ENCODE data around the gene ELL2. TPM values are rescaled to one million over a fixed set of nuclear protein-coding genes. Genes with fewer than 3 reads are reported as not detected.

ELL2 gene
- polyA plus RNA-seq, 1 experiment = 131 TPM

GRCh38 chr5:95939465-95939864 lies 22.2 kb downstream of the ELL2 start:
- Histone ChIP-seq H3K27me3 (ENCODE audit: control insufficient read depth, insufficient read depth, low read length) (no peaks in the 10 kb centered on the region), H3K9me3 (ENCODE audit: control insufficient read depth, insufficient read depth, low read length) (no peaks in the 10 kb centered on the region), H3K4me3 (ENCODE audit: low read depth, low read length) (no peak overlapping the region), H3K27ac (ENCODE audit: low read depth, low read length) (no peak overlapping the region)
- no peak for DNase-seq (ENCODE audit: low read depth, low spot score)
- CTCF ChIA-PET = no interaction called here
- no peak for TF ChIP-seq CTCF (IDR thresholded peaks at IDR 0.05; ENCODE audit: low read depth, low read length)
- POLR2A ChIA-PET = interaction anchor here (1.4 kb wide), 1 partner anchor 12 kb away, joined by 3 read pairs; no protein-coding TSS in a partner anchor

DNA sequence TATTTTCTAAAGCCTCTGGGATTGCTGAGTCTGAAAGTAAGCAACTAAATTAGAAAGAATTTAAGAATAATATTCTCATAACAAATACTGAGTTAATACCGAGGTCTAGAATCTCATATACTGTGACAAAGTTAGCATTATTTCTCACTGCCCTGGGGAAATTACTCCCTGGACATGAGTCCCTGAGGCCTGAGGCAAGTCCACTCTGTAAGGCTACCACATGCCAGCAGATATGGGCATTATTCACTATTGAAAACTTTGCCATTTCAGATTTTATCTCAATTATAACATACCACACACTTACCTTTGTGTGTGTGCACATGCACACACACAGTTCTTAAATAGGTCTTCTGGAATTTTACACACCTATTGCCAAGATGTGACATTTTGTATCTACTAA lies 22.9 kb downstream of the ELL2 start:
- DNase-seq (ENCODE audit: low read depth, low spot score) = no peak
- H3K9me3 ChIP-seq (ENCODE audit: control insufficient read depth, insufficient read depth, low read length) = no peaks in the 10 kb centered on the region
- ChIA-PET CTCF (no interaction called here), POLR2A (interaction anchor here (1.4 kb wide), 1 partner anchor 12 kb away, joined by 3 read pairs; no protein-coding TSS in a partner anchor)
- no peak overlapping the region for H3K27ac ChIP-seq (ENCODE audit: low read depth, low read length)
- no peak for TF ChIP-seq CTCF (IDR thresholded peaks at IDR 0.05; ENCODE audit: low read depth, low read length)
- no peak overlapping the region for H3K4me3 ChIP-seq (ENCODE audit: low read depth, low read length)
- no peaks in the 10 kb centered on the region for H3K27me3 ChIP-seq (ENCODE audit: control insufficient read depth, insufficient read depth, low read length)

DNA sequence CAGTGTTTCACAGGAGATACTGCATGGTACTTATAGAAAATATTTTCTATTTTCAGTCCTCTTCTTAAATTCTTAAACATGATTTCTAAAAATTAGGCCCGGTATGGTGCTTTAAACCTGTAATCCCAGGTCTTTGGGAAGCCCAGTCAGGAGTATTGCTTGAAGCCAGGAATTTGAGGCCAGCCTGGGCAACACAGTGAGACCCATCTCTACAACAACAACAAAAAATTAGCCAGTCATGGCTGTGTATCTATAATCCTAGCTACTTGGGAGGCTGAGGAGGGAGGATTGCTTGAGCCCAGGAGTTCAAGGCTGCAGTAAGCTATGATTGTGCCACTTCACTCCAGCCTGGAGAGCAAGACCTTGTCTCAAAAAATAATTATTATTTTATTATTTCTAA lies 23.3 kb downstream of the ELL2 start:
- CTCF ChIA-PET = no interaction called here

DNA sequence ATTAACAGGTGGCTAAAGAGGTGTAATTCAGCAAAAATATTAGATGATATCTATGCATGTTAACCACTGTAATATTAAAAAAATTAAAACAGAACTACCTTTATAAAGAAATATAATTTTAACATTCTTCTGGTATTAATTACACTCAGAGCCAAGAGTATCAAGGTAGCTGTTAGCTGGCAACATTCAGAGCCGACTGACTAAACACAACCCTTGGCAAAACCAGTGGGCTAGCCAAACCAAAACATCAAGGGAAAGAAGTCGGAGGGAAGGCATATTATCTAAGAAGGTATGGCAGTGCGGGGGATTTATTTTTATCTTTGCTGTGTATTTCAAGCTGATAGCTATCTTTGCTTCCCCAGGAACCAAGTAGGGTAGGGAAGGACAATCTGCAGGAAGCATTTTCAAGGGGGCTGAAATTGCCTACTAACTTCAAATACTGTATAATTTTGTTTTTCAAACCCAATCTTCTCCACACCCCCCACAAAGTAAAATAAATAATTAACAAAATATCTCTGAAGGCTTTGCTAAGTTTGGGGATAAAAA lies 24.0 kb downstream of the ELL2 start:
- Histone ChIP-seq H3K27me3 (ENCODE audit: control insufficient read depth, insufficient read depth, low read length) (no peaks in the 10 kb centered on the region), H3K4me3 (ENCODE audit: low read depth, low read length) (no peak overlapping the region), H3K27ac (ENCODE audit: low read depth, low read length) (no peak overlapping the region), H3K9me3 (ENCODE audit: control insufficient read depth, insufficient read depth, low read length) (no peaks in the 10 kb centered on the region)
- no peak for TF ChIP-seq CTCF (IDR thresholded peaks at IDR 0.05; ENCODE audit: low read depth, low read length)
- POLR2A ChIA-PET = interaction anchor here (0.5 kb wide), 1 partner anchor 12 kb away, joined by 3 read pairs; no protein-coding TSS in a partner anchor
- no peak for DNase-seq (ENCODE audit: low read depth, low spot score)
- CTCF ChIA-PET = interaction anchor here (0.8 kb wide), 1 partner anchor 664 kb away, joined by 3 read pairs; no protein-coding TSS in a partner anchor

More for the DNA sequence above, 23.3 kb downstream of the ELL2 start:
- Histone ChIP-seq H3K27me3 (ENCODE audit: control insufficient read depth, insufficient read depth, low read length) (no peaks in the 10 kb centered on the region), H3K9me3 (ENCODE audit: control insufficient read depth, insufficient read depth, low read length) (no peaks in the 10 kb centered on the region), H3K27ac (ENCODE audit: low read depth, low read length) (no peak overlapping the region), H3K4me3 (ENCODE audit: low read depth, low read length) (no peak overlapping the region)
- POLR2A ChIA-PET = no interaction called here
- DNase-seq (ENCODE audit: low read depth, low spot score) = no peak
- no peak for TF ChIP-seq CTCF (IDR thresholded peaks at IDR 0.05; ENCODE audit: low read depth, low read length)

DNA sequence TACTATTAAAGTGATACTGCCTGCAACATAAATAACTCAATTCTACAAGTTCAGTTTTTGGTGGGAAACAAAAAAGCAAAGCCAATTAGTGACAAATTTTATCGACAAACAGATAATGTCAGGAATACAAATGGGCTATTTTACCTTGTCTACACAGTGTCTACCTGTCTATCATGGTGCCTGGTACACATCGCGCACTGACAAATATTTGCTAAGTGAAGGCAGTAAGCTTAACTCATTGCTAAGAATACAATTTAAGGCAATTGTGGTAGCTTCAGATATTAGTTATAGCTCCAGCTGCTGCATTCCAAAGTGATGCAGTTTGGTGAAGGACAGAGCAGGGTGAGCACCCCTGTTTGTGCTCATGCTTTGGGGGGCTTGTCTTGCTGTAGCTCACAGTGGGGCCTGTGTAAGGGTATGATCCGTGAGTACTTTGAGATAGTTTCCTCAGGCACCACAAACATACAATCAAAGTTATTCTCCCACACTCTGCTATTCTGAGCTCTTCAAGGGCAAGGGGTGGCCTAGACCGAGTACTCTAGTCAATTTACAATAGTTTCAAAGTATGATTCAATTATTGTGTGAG lies 24.7 kb downstream of the ELL2 start:
- no peaks in the 10 kb centered on the region for H3K27me3 ChIP-seq (ENCODE audit: control insufficient read depth, insufficient read depth, low read length)
- TF ChIP-seq CTCF (IDR thresholded peaks at IDR 0.05; ENCODE audit: low read depth, low read length) = no peak
- no peak for DNase-seq (ENCODE audit: low read depth, low spot score)
- H3K27ac ChIP-seq (ENCODE audit: low read depth, low read length) = peak overlapping the region; percentile 11
- ChIA-PET POLR2A (no interaction called here), CTCF (interaction anchor here (0.7 to 1.1 kb wide), 3 partner anchors 14 to 664 kb away, joined by 3 read pairs; no protein-coding TSS in a partner anchor)
- no peak overlapping the region for H3K4me3 ChIP-seq (ENCODE audit: low read depth, low read length)
- H3K9me3 ChIP-seq (ENCODE audit: control insufficient read depth, insufficient read depth, low read length) = no peaks in the 10 kb centered on the region
